HG02973 (cell line): ENCODE results near the gene LSS.
"Not testable (repeated sequence)": the region's sequence is repeated elsewhere in the genome, so short reads cannot be mapped to it uniquely, and the experiment has no call there.

Source experiments
- ATAC-seq: cut with Tn5 transposase; IDR thresholded peaks from one replicate; pipeline ENCODE4 v1.9.1; 2021; ENCODE audit warnings: moderate library complexity; ENCODE audit not compliant: unreplicated experiment

Gene LSS

GRCh38 chr21:46154955-46155513, 73.5 kb downstream of the LSS start:
- ATAC-seq = no peak

- ATAC-seq = no peak
Observed at GRCh38 chr21:46154155-46154954, 74.2 kb downstream of the LSS start.

- no peak for ATAC-seq
Observed at GRCh38 chr21:46153247-46154154, 75.1 kb downstream of the LSS start.

GRCh38 chr21:46152927-46153246, 75.7 kb downstream of the LSS start:
- ATAC-seq = no peak

GRCh38 chr21:46151989-46152926, 76.3 kb downstream of the LSS start:
- ATAC-seq = no peak

- ATAC-seq = no peak
Observed at GRCh38 chr21:46151261-46151988, 77.1 kb downstream of the LSS start.

- no peak for ATAC-seq
Observed at GRCh38 chr21:46150491-46151121, 78.0 kb downstream of the LSS start.

GRCh38 chr21:46150073-46150472, 78.5 kb downstream of the LSS start:
- no peak for ATAC-seq

GRCh38 chr21:46149205-46149901, 79.2 kb downstream of the LSS start:
- ATAC-seq = no peak

GRCh38 chr21:46148106-46148505, 80.5 kb downstream of the LSS start:
- no peak for ATAC-seq

- ATAC-seq = not testable (repeated sequence)
Observed at GRCh38 chr21:46147429-46147828, 81.1 kb downstream of the LSS start.

- no peak for ATAC-seq
Observed at GRCh38 chr21:46146856-46147255, 81.7 kb downstream of the LSS start.

GRCh38 chr21:46145840-46146691, 82.5 kb downstream of the LSS start:
- no peak for ATAC-seq

GRCh38 chr21:46145159-46145839, 83.3 kb downstream of the LSS start:
- no peak for ATAC-seq

GRCh38 chr21:46144464-46145070, 84.0 kb downstream of the LSS start:
- no peak for ATAC-seq

GRCh38 chr21:46142582-46143473, 85.7 kb downstream of the LSS start:
- ATAC-seq = no peak
